Transverse colon (tissue), 4 donors: ENCODE data around the gene KAZN. TPM values are rescaled to one million over a fixed set of nuclear protein-coding genes. Genes with fewer than 3 reads are reported as not detected.

ENCODE experiments used
- DNase-seq: peaks from one replicate; pipeline ENCODE4 v3.0.0-alpha.2; 2019
- H3K27ac ChIP-seq, 4 donors: fragments of 200-600 bp; sonication (generic); 2 replicates each; pipeline ENCODE4 v1.5.1; 2016 to 2018; ENCODE audit warnings: inconsistent platforms in 4 of 4
- H3K27me3 ChIP-seq: fragments of 200-600 bp; sonication (generic); 2 replicates; pipeline ENCODE4 v1.5.1; 2017; ENCODE audit warnings: inconsistent platforms
- H3K36me3 ChIP-seq, 4 donors: fragments of 200-600 bp; sonication (generic); 2 replicates each; pipeline ENCODE4 v1.5.1; 2017 to 2019; ENCODE audit warnings: inconsistent platforms in 4 of 4
- H3K4me1 ChIP-seq, 4 donors: fragments of 200-600 bp; sonication (generic); 2 replicates each; pipeline ENCODE4 v1.5.1; 2017 to 2020; ENCODE audit warnings: inconsistent platforms in 4 of 4
- H3K4me3 ChIP-seq, 4 donors: fragments of 200-600 bp; sonication (generic); 1 replicate in 1 of 4; 2 replicates in 3 of 4; pipeline versions ENCODE4 v1.5.1 to v1.6.1; 2017 to 2019; ENCODE audit warnings: inconsistent platforms in 4 of 4
- H3K9me3 ChIP-seq, 2 donors: fragments of 200-600 bp; sonication (generic); 2 replicates each; pipeline ENCODE4 v1.5.1; 2017 to 2019; ENCODE audit warnings: inconsistent platforms in 2 of 2
- EP300 ChIP-seq: sonication (generic); formaldehyde crosslinking; IDR thresholded peaks from one replicate; pipeline ENCODE4 v1.6.1; 2017; ENCODE audit warnings: antibody characterized with exemption, low read depth
- POLR2A ChIP-seq: fragments of 450-650 bp; IDR thresholded peaks from one replicate; pipeline ENCODE4 v1.6.1; 2016; ENCODE audit warnings: antibody characterized with exemption, mild to moderate bottlenecking, moderate library complexity
- POLR2AphosphoS5 ChIP-seq, 3 donors: sonication (generic); formaldehyde crosslinking; IDR thresholded peaks; one replicate each; pipeline ENCODE4 v1.6.1; 2016; ENCODE audit warnings: antibody characterized with exemption in 3 of 3
- WGBS, 2 donors: methylation state at CpG; one replicate each; pipeline ENCODE4 v1.1.5; 2018; ENCODE audit warnings: low coverage in 1 of 2; 5-methylcytosine and 5-hydroxymethylcytosine counted together
- in situ Hi-C, 4 donors: fragments of 200-750 bp; cut with MboI; loops; one replicate each; pipeline versions ENCODE4 v1.15.0 to v1.15.1; 2017; ENCODE audit warnings: low sequenced_read_pairs in 3 of 4, low pct_ligation_motif_present in 1 of 4, low pct_unique_long_range_greater_than_20kb in 1 of 4
- intact Hi-C: fragments of 100-400 bp; cut with DNase I; formaldehyde crosslinking; loops from one replicate; pipeline ENCODE4 v1.15.1; 2023; ENCODE audit warnings: low total_unique reads
- total RNA-seq, 4 donors: library from RNA; depleted of rRNA; stranded (reverse); fragments of >200 nt; gene quantifications; one replicate each; pipeline ENCODE4 v1.1.0, GENCODE V29; 2016
- TF ChIP-seq, protein P1 (sequence below), 5 experiments: fragments of 200-600 bp in 3 of 5; fragments of 450-650 bp in 2 of 5; sonication (generic) in 3 of 5; IDR thresholded peaks; 1 replicate in 2 of 5; 2 replicates in 3 of 5; pipeline ENCODE4 v1.5.1; 2016 to 2017; ENCODE audit warnings: antibody characterized with exemption in 5 of 5, inconsistent platforms in 3 of 5, mild to moderate bottlenecking in 2 of 5, moderate library complexity in 1 of 5

The KAZN gene
- total RNA-seq, 4 donors from 2014 or later: 12.0 to 17.1 (median 16.2) TPM

DNA sequence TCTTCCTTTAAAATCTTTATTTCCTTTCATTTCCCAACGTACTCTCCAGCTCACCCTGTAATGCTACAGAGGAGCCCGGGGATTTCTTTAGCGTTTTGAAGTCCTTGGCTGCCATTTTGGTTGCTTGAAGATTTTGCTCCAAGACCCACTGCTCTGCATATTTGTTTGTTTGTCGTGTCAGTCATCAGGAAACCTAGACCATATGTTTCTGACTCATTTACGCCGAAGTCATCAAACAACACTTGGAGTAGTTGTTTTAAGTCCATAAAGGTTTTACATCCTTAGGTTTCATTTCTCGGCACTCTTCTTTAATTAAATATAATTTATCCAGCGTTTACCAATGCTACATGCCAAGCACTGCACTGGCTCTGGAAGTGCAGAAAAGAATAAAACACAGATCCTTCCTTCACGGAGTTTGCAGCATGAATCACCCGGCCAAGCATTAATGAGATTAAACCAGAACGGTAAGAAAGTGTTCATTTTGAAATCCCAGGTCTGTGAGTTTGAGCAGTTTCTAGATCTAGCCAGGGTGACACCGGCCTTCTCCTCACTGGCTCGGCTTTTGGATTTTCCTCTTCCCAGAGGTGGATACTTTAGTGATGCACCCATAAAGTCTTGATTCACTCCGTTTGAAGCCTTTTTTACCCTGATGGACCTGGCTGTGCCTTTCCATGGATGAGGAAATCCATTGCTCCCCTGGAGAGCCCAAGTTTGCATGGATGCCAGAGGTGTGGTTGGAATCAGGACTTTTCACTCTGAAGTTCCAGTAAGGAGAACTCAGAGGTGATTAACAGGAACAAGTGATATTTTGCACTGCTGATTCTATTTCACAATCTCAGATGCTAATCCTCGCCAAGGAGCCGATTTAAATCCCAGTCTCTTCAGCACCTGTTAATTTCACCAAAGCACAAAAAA is 109.3 kb downstream of the KAZN start:
- Histone ChIP-seq H3K27ac (no peak overlapping the region), H3K4me3 (no peak overlapping the region), H3K4me1 (no peaks in the 10 kb centered on the region), H3K36me3 (no peaks in the 10 kb centered on the region), H3K27me3 (no peaks in the 10 kb centered on the region), H3K9me3 (no peaks in the 10 kb centered on the region)
- no peak for TF ChIP-seq POLR2AphosphoS5 (IDR thresholded peaks at IDR 0.05)
- in situ Hi-C loops (loop anchor here in 1 of 4 donors (25.0 kb wide), 1 partner anchor 595 kb away; no protein-coding TSS in a partner anchor), intact Hi-C loops (no loop called here)
- 87 to 88% methylated on average over 10 to 16 of the region's 16 CpGs for WGBS, 2 donors
- no peak for DNase-seq

DNA sequence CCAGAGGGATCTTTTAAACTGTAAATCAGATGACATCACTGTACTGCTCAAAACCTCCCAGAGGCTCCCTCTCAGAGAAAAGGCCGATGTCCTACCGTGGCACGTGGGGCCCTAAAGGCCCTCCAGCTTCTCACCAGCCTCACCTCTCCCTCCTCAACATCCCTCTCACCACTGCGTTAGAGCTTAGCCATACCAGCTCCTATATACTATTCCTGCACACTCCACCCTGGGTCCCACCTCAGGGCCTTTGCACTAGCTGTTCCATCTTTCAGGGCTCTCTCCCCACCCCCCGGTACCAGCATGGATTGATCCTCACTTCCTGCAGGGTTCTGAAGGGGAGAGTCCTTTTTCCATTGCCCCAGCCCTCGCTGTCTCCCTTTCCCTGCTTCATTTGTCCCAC is 111.8 kb downstream of the KAZN start:
- in situ Hi-C loops: loop anchor here in 1 of 4 donors (25.0 kb wide), 1 partner anchor 598 kb away; no protein-coding TSS in a partner anchor
- no peaks in the 10 kb centered on the region for H3K27me3 ChIP-seq
- no peak for DNase-seq
- H3K9me3 ChIP-seq: no peaks in the 10 kb centered on the region
- no peaks in the 10 kb centered on the region for H3K36me3 ChIP-seq
- 78 to 93% methylated on average over 3 to 6 of the region's 6 CpGs for WGBS, 2 donors
- intact Hi-C loops: no loop called here
- TF ChIP-seq EP300 (no peak), POLR2A (no peak), POLR2AphosphoS5 (IDR thresholded peaks at IDR 0.05) (no peak)
- TF ChIP-seq, protein P1, sequence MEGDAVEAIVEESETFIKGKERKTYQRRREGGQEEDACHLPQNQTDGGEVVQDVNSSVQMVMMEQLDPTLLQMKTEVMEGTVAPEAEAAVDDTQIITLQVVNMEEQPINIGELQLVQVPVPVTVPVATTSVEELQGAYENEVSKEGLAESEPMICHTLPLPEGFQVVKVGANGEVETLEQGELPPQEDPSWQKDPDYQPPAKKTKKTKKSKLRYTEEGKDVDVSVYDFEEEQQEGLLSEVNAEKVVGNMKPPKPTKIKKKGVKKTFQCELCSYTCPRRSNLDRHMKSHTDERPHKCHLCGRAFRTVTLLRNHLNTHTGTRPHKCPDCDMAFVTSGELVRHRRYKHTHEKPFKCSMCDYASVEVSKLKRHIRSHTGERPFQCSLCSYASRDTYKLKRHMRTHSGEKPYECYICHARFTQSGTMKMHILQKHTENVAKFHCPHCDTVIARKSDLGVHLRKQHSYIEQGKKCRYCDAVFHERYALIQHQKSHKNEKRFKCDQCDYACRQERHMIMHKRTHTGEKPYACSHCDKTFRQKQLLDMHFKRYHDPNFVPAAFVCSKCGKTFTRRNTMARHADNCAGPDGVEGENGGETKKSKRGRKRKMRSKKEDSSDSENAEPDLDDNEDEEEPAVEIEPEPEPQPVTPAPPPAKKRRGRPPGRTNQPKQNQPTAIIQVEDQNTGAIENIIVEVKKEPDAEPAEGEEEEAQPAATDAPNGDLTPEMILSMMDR (IDR thresholded peaks at IDR 0.05): no peak
- H3K27ac ChIP-seq: no peak overlapping the region
- H3K4me3 ChIP-seq: no peak overlapping the region
- no peaks in the 10 kb centered on the region for H3K4me1 ChIP-seq

DNA sequence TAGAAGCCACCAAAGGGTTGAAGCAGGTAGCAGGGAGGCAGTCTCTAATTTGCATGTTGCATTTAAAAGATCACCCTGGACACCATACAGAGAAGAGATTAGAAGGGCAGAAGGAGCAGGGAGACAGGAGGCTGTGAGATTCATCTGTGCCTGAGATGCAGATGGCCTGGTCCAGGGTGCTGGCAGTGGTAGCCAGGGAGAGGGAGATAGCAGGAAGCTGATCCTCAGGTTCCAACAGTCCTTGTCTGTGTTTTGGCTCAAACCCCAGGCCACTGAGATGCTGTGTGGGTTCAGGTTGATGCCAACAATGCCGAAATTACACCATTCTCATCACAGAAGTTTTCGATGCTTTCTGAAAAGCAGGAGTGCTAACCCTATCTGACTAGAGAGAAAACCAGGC is 113.7 kb downstream of the KAZN start:
- H3K4me3 ChIP-seq: no peak overlapping the region
- H3K4me1 ChIP-seq: no peaks in the 10 kb centered on the region
- H3K9me3 ChIP-seq: no peaks in the 10 kb centered on the region
- no peak overlapping the region for H3K27ac ChIP-seq
- in situ Hi-C loops: loop anchor here in 1 of 4 donors (25.0 kb wide), 1 partner anchor 600 kb away; no protein-coding TSS in a partner anchor
- DNase-seq: no peak
- H3K36me3 ChIP-seq: no peaks in the 10 kb centered on the region
- no peaks in the 10 kb centered on the region for H3K27me3 ChIP-seq
- intact Hi-C loops: no loop called here
- WGBS, 2 donors: 86% methylated on average over 2 of the region's 2 CpGs; no CpG with 5 or more reads in 1 of the 2 donors
- TF ChIP-seq POLR2A (no peak), POLR2AphosphoS5 (IDR thresholded peaks at IDR 0.05) (no peak), EP300 (no peak)
- TF ChIP-seq, protein P1 (IDR thresholded peaks at IDR 0.05): no peak

DNA sequence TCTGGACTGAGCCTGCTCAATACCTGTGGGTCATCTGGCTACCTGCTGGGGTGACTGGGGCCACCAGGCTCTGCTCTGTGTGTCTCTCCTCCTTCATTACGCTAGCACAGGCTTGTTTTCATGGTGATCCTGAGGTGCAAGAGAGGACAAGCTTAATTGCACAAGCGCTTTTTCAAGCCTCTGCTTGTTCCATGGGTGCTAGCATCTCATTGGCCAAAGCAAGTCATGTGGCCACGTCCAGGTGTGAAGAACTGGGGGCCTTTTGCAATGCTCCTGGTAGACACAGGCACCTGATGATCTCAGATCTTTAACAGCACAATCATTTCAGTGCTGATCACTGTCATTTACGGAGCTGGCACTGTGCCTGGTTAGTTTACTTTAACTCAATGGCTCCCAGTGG is 114.6 kb downstream of the KAZN start:
- Histone ChIP-seq H3K27me3 (no peaks in the 10 kb centered on the region), H3K4me1 (no peaks in the 10 kb centered on the region), H3K4me3 (no peak overlapping the region), H3K27ac (no peak overlapping the region), H3K9me3 (no peaks in the 10 kb centered on the region), H3K36me3 (no peaks in the 10 kb centered on the region)
- DNase-seq: no peak
- TF ChIP-seq POLR2AphosphoS5 (IDR thresholded peaks at IDR 0.05) (no peak), EP300 (no peak), POLR2A (no peak)
- TF ChIP-seq, protein P1 (IDR thresholded peaks at IDR 0.05): no peak
- in situ Hi-C loops: loop anchor here in 1 of 4 donors (25.0 kb wide), 1 partner anchor 601 kb away; no protein-coding TSS in a partner anchor
- 50 to 64% methylated on average over 1 to 4 of the region's 4 CpGs for WGBS, 2 donors
- intact Hi-C loops: no loop called here
